M059J (cell line): Measurements from ENCODE around the gene ENDOD1. TPM values are rescaled to one million over a fixed set of nuclear protein-coding genes. Genes with fewer than 3 reads are reported as not detected.
A peak's percentile ranks its signal among the peaks of the same experiment; 100 is the strongest.
"Not testable (repeated sequence)": the region's sequence is repeated elsewhere in the genome, so short reads cannot be mapped to it uniquely, and the experiment has no call there.

Experiments
- DNase-seq: peaks from one replicate; pipeline ENCODE4 v3.0.0-alpha.2; 2012; ENCODE audit warnings: low read depth
- total RNA-seq: library from RNA; depleted of rRNA; stranded (reverse); fragments of >200 nt; shearing (Covaris generic); gene quantifications from 2 replicates; pipeline ENCODE4 v1.2.3, GENCODE V29; 2014

The ENDOD1 gene
- total RNA-seq, 1 experiment from 2014 or later = 19.0 TPM

GRCh38 chr11:95103701-95104100, 14.1 kb downstream of the ENDOD1 start:
- no peak for DNase-seq

GRCh38 chr11:95104121-95104830, 14.6 kb downstream of the ENDOD1 start:
- DNase-seq = no peak

- no peak for DNase-seq
Observed at GRCh38 chr11:95104856-95105255, 15.2 kb downstream of the ENDOD1 start.

GRCh38 chr11:95108159-95108611, 18.5 kb downstream of the ENDOD1 start:
- peak; percentile 59 for DNase-seq

GRCh38 chr11:95108671-95109551, 19.3 kb downstream of the ENDOD1 start:
- peak; percentile 17 for DNase-seq

GRCh38 chr11:95111471-95111870, 21.8 kb downstream of the ENDOD1 start:
- not testable (repeated sequence) for DNase-seq

GRCh38 chr11:95111923-95112540, 22.4 kb downstream of the ENDOD1 start:
- no peak for DNase-seq

GRCh38 chr11:95115597-95115996, 26.0 kb downstream of the ENDOD1 start:
- no peak for DNase-seq

GRCh38 chr11:95119361-95120060, 29.9 kb downstream of the ENDOD1 start:
- peak; percentile 60 for DNase-seq

GRCh38 chr11:95121698-95122097, 32.1 kb downstream of the ENDOD1 start:
- no peak for DNase-seq

- DNase-seq = no peak
Observed at GRCh38 chr11:95123556-95123955, 33.9 kb downstream of the ENDOD1 start.

- no peak for DNase-seq
Observed at GRCh38 chr11:95128602-95129001, 39.0 kb downstream of the ENDOD1 start.

GRCh38 chr11:95132956-95133355, 43.3 kb downstream of the ENDOD1 start:
- peak; percentile 70 for DNase-seq

GRCh38 chr11:95134491-95134890, 44.8 kb downstream of the ENDOD1 start:
- DNase-seq = peak; percentile 80

- DNase-seq = peak; percentile 55
Observed at GRCh38 chr11:95135155-95135554, 45.5 kb downstream of the ENDOD1 start.

- DNase-seq = no peak
Observed at GRCh38 chr11:95135880-95136279, 46.2 kb downstream of the ENDOD1 start.

GRCh38 chr11:95136747-95137146, 47.1 kb downstream of the ENDOD1 start:
- not testable (repeated sequence) for DNase-seq

GRCh38 chr11:95137299-95137698, 47.7 kb downstream of the ENDOD1 start:
- DNase-seq = no peak

- peak; percentile 27 for DNase-seq
Observed at GRCh38 chr11:95138448-95138847, 48.8 kb downstream of the ENDOD1 start.

GRCh38 chr11:95140397-95141033, 50.9 kb downstream of the ENDOD1 start:
- no peak for DNase-seq

- no peak for DNase-seq
Observed at GRCh38 chr11:95142431-95142830, 52.8 kb downstream of the ENDOD1 start.
